Measurements from ENCODE around the gene MMD.
"Not testable (repeated sequence)": the region's sequence is repeated elsewhere in the genome, so short reads cannot be mapped to it uniquely, and the experiment has no call there.

MMD gene

GRCh38 chr17:55391764-55392467, 29.7 kb downstream of the MMD start:
- Histone ChIP-seq H4K91ac (ENCODE audit: low read depth, low read length) (no peak overlapping the region), H2BK12ac (ENCODE audit: low read length) (no peak overlapping the region), H4K12ac (ENCODE audit: low read depth, low read length) (no peak overlapping the region), H3K9ac (ENCODE audit: low read length) (no peak overlapping the region), H2AK5ac (ENCODE audit: low read length) (no peak overlapping the region), H3K4me1 (ENCODE audit: control insufficient read depth in 1 of 2, insufficient read depth in 2 of 2, low read length in 2 of 2) (peaks cover 4% of the 10 kb centered on the region in 2 experiments), H3K27me3 (ENCODE audit: insufficient read depth, low read length) (no peaks in the 10 kb centered on the region), H3K79me2 (ENCODE audit: control insufficient read depth, insufficient read depth, low read length, poor library complexity) (no peaks in the 10 kb centered on the region), H2BK5ac (ENCODE audit: low read depth, low read length, poor library complexity) (no peak overlapping the region), H3K9me3 (ENCODE audit: insufficient read depth, low read depth, low read length) (no peaks in the 10 kb centered on the region), H2BK120ac (ENCODE audit: insufficient read depth, low read length, poor library complexity) (no peak overlapping the region), H3K4ac (ENCODE audit: low read depth, low read length) (no peak overlapping the region), H3K23ac (ENCODE audit: low read length) (no peak overlapping the region), H3K18ac (ENCODE audit: low read length) (no peak overlapping the region), H3K4me3 (ENCODE audit: low read depth, low read length) (no peak overlapping the region), H2AFZ (ENCODE audit: insufficient read depth, low read length, poor library complexity) (no peak overlapping the region), H3K4me2 (ENCODE audit: low read length) (no peak overlapping the region), H3K36me3 (ENCODE audit: control insufficient read depth in 1 of 2, insufficient read depth in 2 of 2, low read length in 2 of 2) (peaks cover 6 to 8% of the 10 kb centered on the region in 2 experiments), H3K79me1 (ENCODE audit: low read length) (peaks cover 2% of the 10 kb centered on the region), H4K8ac (ENCODE audit: low read depth, low read length) (no peak overlapping the region), H3K27ac (ENCODE audit: low read depth, low read length) (no peak overlapping the region), H3K14ac (ENCODE audit: low read length) (no peak overlapping the region)
- DNase-seq: no peak
- 100% methylated on average over 1 of the region's 3 CpGs for WGBS (ENCODE audit: extremely low coverage, insufficient coverage, insufficient read length)

- Histone ChIP-seq H3K4me3 (ENCODE audit: low read depth, low read length) (no peak overlapping the region), H3K14ac (ENCODE audit: low read length) (no peak overlapping the region), H3K36me3 (ENCODE audit: control insufficient read depth in 1 of 2, insufficient read depth in 2 of 2, low read length in 2 of 2) (peaks cover 4 to 5% of the 10 kb centered on the region in 2 experiments), H2BK5ac (ENCODE audit: low read depth, low read length, poor library complexity) (no peak overlapping the region), H3K4me2 (ENCODE audit: low read length) (no peak overlapping the region), H2BK12ac (ENCODE audit: low read length) (no peak overlapping the region), H3K18ac (ENCODE audit: low read length) (no peak overlapping the region), H3K9me3 (ENCODE audit: insufficient read depth, low read depth, low read length) (no peaks in the 10 kb centered on the region), H2AFZ (ENCODE audit: insufficient read depth, low read length, poor library complexity) (no peak overlapping the region), H2BK120ac (ENCODE audit: insufficient read depth, low read length, poor library complexity) (no peak overlapping the region), H4K12ac (ENCODE audit: low read depth, low read length) (no peak overlapping the region), H3K4ac (ENCODE audit: low read depth, low read length) (no peak overlapping the region), H3K9ac (ENCODE audit: low read length) (no peak overlapping the region), H3K4me1 (ENCODE audit: control insufficient read depth in 1 of 2, insufficient read depth in 2 of 2, low read length in 2 of 2) (peaks cover 4 to 7% of the 10 kb centered on the region in 2 experiments), H4K91ac (ENCODE audit: low read depth, low read length) (no peak overlapping the region), H3K23ac (ENCODE audit: low read length) (no peak overlapping the region), H2AK5ac (ENCODE audit: low read length) (no peak overlapping the region), H3K79me2 (ENCODE audit: control insufficient read depth, insufficient read depth, low read length, poor library complexity) (no peaks in the 10 kb centered on the region), H3K27me3 (ENCODE audit: insufficient read depth, low read length) (no peaks in the 10 kb centered on the region), H3K79me1 (ENCODE audit: low read length) (peaks cover 2% of the 10 kb centered on the region), H4K8ac (ENCODE audit: low read depth, low read length) (no peak overlapping the region), H3K27ac (ENCODE audit: low read depth, low read length) (no peak overlapping the region)
- no peak for DNase-seq
- WGBS (ENCODE audit: extremely low coverage, insufficient coverage, insufficient read length): no CpG with 5 or more reads among the region's 4 CpGs
Measured at GRCh38 chr17:55391244-55391757, 30.3 kb downstream of the MMD start.

DNA sequence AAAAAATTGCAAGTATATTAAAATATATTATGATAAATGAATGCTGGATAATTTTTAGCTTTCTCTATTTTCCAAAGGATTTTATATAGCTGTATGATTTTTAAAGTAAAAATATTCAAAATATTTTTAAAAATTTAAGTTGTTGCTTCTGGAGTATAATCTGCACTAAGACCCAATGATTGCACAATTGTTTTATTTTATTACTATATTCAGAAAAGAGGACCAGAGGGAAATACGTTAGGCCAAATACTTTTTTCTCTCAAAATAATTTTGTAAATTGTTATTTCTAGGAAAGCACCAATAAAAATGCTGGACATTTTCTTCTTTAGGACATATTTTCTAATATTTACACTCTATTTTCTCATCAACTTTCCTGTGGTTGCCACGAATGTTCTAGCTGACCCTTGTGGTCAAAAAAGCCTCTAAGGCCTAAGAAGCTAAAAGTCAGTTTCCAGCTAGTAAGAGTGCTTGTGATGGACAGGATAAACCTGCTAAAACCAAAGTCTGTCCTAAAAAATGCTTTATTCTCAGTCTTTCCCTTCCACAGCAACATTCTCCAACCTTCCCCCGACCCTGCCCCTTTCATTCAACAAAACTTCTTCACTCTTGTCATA, 31.2 kb downstream of the MMD start:
- Histone ChIP-seq H4K8ac (ENCODE audit: low read depth, low read length) (no peak overlapping the region), H3K14ac (ENCODE audit: low read length) (no peak overlapping the region), H4K12ac (ENCODE audit: low read depth, low read length) (no peak overlapping the region), H3K18ac (ENCODE audit: low read length) (no peak overlapping the region), H2BK12ac (ENCODE audit: low read length) (no peak overlapping the region), H2AK5ac (ENCODE audit: low read length) (no peak overlapping the region), H3K27ac (ENCODE audit: low read depth, low read length) (no peak overlapping the region), H3K79me1 (ENCODE audit: low read length) (peaks cover 2% of the 10 kb centered on the region), H3K4me2 (ENCODE audit: low read length) (no peak overlapping the region), H3K9me3 (ENCODE audit: insufficient read depth, low read depth, low read length) (no peaks in the 10 kb centered on the region), H3K9ac (ENCODE audit: low read length) (no peak overlapping the region), H2BK5ac (ENCODE audit: low read depth, low read length, poor library complexity) (no peak overlapping the region), H3K4me1 (ENCODE audit: control insufficient read depth in 1 of 2, insufficient read depth in 2 of 2, low read length in 2 of 2) (peaks cover 4 to 7% of the 10 kb centered on the region in 2 experiments), H3K4me3 (ENCODE audit: low read depth, low read length) (no peak overlapping the region), H2AFZ (ENCODE audit: insufficient read depth, low read length, poor library complexity) (no peak overlapping the region), H3K79me2 (ENCODE audit: control insufficient read depth, insufficient read depth, low read length, poor library complexity) (no peaks in the 10 kb centered on the region), H4K91ac (ENCODE audit: low read depth, low read length) (no peak overlapping the region), H2BK120ac (ENCODE audit: insufficient read depth, low read length, poor library complexity) (no peak overlapping the region), H3K4ac (ENCODE audit: low read depth, low read length) (no peak overlapping the region), H3K23ac (ENCODE audit: low read length) (no peak overlapping the region), H3K36me3 (ENCODE audit: control insufficient read depth in 1 of 2, insufficient read depth in 2 of 2, low read length in 2 of 2) (peaks cover 4 to 5% of the 10 kb centered on the region in 2 experiments), H3K27me3 (ENCODE audit: insufficient read depth, low read length) (no peaks in the 10 kb centered on the region)
- WGBS (ENCODE audit: extremely low coverage, insufficient coverage, insufficient read length): no CpG with 5 or more reads among the region's 3 CpGs
- DNase-seq: no peak

GRCh38 chr17:55389715-55390114, 31.9 kb downstream of the MMD start:
- not testable (repeated sequence) for H3K9me3 ChIP-seq (ENCODE audit: insufficient read depth, low read depth, low read length); H3K36me3 ChIP-seq (ENCODE audit: control insufficient read depth in 1 of 2, insufficient read depth in 2 of 2, low read length in 2 of 2); H2BK5ac ChIP-seq (ENCODE audit: low read depth, low read length, poor library complexity); H3K79me1 ChIP-seq (ENCODE audit: low read length); H2AFZ ChIP-seq (ENCODE audit: insufficient read depth, low read length, poor library complexity); H3K9ac ChIP-seq (ENCODE audit: low read length); H2BK120ac ChIP-seq (ENCODE audit: insufficient read depth, low read length, poor library complexity); H3K27ac ChIP-seq (ENCODE audit: low read depth, low read length); H2AK5ac ChIP-seq (ENCODE audit: low read length); H3K4me3 ChIP-seq (ENCODE audit: low read depth, low read length); H4K91ac ChIP-seq (ENCODE audit: low read depth, low read length); H2BK12ac ChIP-seq (ENCODE audit: low read length); DNase-seq; H3K27me3 ChIP-seq (ENCODE audit: insufficient read depth, low read length); H4K8ac ChIP-seq (ENCODE audit: low read depth, low read length); H3K4ac ChIP-seq (ENCODE audit: low read depth, low read length); H3K79me2 ChIP-seq (ENCODE audit: control insufficient read depth, insufficient read depth, low read length, poor library complexity); H3K18ac ChIP-seq (ENCODE audit: low read length); H3K4me2 ChIP-seq (ENCODE audit: low read length); H3K23ac ChIP-seq (ENCODE audit: low read length); H4K12ac ChIP-seq (ENCODE audit: low read depth, low read length); H3K14ac ChIP-seq (ENCODE audit: low read length)
- peaks cover 9 to 11% of the 10 kb centered on the region in 2 experiments for H3K4me1 ChIP-seq (ENCODE audit: control insufficient read depth in 1 of 2, insufficient read depth in 2 of 2, low read length in 2 of 2)
- WGBS (ENCODE audit: extremely low coverage, insufficient coverage, insufficient read length): no CpG with 5 or more reads among the region's 1 CpG
